Measurements from ENCODE around the gene FAM83G. TPM values are rescaled to one million over a fixed set of nuclear protein-coding genes. Genes with fewer than 3 reads are reported as not detected.

Gene FAM83G
- total RNA-seq, 1 donor from 2014 or later = 1.8 TPM

DNA sequence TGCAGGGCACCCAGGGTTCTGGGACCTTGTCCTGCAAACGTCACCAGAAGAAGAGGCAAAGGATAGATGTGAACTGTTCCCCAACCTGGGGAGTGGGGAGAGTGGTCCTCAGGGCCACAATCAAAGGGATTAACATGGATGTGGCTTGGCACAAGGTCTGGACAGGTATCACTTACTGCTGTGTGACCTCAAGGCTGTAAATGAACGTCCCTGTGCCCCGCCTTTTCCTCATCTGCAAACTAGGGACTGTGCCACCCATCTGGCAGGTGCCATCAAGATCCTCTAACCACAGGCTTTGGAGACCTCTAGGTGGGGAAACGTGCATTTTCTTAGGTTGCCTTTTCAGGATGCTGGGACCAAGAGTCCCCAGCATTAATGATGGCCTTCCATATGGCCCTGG lies 27.5 kb downstream of the FAM83G start:
- no peak for DNase-seq (ENCODE audit: low spot score)
- intact Hi-C loops (cut with DNase I) = no loop called here
- no peak for ATAC-seq

DNA sequence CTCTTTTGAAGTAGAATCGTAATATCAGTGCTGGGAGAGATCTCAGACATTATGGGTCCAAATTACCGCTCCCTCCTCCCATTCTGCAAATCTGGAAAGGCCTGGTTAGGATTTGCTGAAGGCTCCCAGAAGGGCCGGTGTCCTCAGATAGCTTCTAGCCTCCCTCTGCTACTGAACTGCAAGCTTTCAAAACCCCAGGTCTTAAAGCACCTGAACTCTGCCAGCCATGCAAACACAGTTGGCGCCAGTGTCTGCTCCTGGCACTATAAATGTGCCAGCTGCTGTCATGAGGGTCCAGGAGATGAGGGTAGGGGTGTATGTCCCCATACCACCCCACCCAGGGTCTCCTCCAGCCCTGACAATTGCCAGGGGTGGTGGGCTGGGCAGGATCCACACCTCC lies 28.4 kb downstream of the FAM83G start:
- intact Hi-C loops (cut with DNase I) = no loop called here
- no peak for ATAC-seq
- DNase-seq (ENCODE audit: low spot score) = no peak

DNA sequence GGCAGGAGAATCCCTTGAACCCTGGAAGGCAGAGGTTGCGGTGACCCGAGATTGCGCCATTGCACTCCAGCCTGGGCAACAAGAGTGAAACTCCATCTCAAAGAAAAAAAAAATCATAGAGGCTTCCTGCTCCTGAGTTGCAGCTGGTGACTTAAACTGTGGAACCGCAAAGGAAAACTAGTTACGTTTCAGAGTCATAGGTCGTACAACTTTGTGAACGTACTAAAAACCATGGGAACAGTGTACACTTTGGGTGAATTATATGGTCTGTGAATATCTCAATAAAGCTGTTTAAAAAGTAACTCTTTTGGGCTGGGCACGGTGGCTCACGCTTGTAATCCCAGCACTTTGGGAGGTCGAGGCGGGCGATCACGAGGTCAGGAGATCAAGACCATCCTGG lies 29.0 kb downstream of the FAM83G start:
- ATAC-seq (no peak), DNase-seq (ENCODE audit: low spot score) (no peak)
- intact Hi-C loops (cut with DNase I) = no loop called here

DNA sequence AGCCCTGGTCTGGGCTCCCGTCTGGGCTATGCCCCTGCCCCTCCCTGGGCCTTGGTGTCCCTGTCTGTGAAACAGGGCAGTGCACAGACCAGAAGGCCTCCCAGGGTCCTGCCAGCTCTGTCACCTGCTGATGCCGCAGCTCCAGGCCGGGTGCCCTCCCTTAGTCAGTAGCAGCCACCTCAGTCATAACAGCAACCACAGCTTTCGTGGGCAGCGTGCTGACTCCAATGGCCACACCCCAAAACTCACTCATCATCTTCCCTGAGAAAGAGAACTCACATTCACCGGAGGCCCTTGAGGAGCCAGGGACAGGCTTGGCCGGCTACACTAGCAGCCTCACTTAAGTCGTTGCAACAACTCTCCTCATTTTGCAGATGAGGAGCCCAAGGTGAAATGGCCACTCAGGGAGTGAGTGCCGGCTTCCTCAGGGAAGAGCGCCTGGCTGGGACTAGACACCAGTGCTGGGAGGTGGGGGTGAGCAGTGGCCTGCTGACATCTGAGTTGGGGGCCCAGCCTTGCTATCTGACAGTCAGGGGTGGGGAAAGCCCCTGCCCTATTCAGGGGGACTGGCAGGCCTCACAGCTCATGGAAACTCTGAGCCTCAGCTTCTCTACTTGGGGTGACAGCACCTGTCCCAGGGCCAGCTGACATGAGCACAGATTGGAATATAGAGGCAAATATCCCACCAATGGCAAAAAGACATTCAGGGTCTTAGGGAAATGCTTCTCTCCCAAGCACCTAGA lies 30.0 kb downstream of the FAM83G start:
- no peak for DNase-seq (ENCODE audit: low spot score)
- no peak for ATAC-seq
- intact Hi-C loops (cut with DNase I) = no loop called here

DNA sequence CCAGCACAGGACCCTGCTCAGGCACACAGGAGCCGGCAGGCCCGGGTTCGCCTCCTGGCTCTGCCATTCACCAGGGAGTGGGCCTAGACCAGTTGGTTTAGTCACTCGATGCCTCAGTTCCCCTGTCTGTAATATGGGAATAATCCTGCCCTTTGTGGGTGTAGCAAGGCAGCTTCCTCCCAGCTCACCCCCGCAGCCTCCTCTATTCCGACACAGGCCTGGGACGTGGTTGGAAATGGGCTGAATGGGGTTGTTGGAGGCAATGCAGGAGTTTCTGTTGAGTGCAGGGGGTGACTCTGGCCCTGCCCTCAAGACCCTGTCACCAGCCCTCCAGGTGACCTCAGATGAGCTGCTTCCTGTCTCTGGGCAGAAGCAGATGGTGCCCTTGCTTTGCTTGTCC lies 32.8 kb downstream of the FAM83G start:
- ATAC-seq (no peak), DNase-seq (ENCODE audit: low spot score) (no peak)
- intact Hi-C loops (cut with DNase I) = no loop called here

DNA sequence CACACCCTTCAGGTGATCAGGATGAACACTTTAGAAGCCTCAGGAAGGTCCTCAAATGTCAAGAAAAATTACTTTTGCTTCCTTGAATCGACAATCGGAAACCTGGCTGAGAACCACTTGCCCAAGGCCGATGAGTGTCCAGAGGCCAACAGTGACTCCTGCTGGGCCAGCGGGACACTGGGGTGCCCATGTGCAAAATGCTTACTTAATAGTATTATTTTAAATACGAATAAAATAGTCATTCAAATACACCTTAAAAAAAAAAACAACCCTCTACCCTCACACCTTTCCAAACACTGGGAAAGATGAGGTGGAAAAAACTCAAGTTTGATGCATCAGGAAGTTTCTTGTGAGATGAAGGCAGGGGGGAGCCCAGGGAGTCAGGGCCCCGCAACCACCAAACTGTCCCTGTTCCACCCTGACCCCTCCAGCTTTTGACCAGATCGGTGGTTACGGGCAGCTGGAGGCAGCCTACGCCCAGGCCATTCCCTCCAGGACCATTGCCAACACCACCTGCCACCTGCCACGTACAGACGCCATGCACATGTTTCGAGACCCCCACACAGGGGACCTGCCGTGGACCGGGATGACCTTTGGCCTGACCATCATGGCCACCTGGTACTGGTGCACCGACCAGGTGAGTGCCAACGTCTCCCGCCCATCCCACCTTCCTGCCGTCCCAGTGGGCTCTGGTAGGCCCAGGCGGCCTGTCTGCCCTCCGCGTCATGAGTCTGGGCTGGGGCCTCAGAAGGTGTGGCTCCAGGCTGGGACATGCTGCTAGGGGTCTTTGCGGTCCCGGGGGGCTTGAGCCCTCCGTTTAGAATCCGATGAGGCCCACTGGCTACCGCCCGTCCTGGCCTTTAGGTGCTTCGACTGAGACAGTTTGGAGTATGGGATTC lies 33.7 kb downstream of the FAM83G start:
- ATAC-seq (no peak), DNase-seq (ENCODE audit: low spot score) (no peak)
- intact Hi-C loops (cut with DNase I) = no loop called here

DNA sequence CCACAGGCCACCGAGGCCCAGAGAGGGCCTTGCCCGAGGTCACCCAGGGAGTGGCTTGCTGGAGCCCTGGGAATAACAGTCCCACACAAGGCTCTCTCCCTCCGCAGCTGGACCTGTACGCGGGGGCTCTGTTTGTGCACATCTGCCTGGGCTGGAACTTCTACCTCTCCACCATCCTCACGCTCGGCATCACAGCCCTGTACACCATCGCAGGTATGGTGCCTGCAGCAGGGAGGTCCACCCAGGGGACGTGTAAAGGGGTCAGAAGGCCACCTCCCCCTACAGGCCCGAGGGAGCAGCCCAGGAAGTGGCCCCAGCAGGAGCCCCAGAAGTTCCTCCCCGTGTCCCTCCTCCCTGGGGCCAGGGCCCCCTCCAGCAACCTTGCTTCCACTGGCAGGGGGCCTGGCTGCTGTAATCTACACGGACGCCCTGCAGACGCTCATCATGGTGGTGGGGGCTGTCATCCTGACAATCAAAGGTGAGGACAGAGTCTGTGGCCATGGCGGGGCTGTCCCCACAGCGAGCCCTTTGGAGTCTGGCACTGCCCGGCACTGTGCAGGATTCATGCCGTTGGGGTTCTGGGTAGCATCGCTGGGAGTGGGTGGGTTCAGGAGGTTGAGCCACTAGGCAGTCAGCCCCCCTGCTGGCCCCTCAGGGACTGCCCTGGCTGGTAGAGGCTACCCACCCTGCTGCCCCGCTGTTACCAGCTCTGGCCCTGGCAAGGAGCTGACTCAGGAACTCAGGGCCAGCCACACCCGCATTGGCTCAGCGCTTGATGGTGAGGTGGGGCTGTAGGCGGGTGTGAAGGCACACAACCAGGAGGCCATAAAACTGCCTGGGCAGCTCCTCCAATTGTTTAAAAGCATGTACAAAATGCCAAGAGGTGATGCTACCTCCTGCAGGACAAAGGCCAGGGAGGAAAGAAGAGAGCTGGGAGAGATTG lies 35.3 kb downstream of the FAM83G start:
- ATAC-seq (peak; percentile 49), DNase-seq (ENCODE audit: low spot score) (no peak)
- intact Hi-C loops (cut with DNase I) = no loop called here

DNA sequence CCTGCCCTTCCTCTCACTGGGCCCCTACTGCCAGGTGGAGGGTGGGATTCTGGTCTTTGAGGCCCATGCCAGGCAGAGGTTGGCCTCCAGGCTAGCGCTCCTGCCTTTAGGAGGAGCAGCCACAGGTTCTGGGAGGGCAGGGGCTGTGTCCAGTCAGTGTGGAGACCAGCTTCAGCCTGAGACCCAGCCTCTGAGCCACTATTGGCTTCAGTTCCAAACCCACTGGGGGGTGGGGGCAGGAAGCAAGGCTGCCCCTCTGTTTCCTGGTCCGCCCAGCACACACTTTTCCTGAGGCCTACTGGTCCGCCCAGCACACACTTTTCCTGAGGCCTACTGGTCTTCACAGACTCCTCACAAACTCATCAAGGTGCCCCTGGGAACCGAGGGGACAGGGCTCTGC lies 36.2 kb downstream of the FAM83G start:
- no peak for DNase-seq (ENCODE audit: low spot score)
- ATAC-seq = no peak
- intact Hi-C loops (cut with DNase I) = no loop called here

DNA sequence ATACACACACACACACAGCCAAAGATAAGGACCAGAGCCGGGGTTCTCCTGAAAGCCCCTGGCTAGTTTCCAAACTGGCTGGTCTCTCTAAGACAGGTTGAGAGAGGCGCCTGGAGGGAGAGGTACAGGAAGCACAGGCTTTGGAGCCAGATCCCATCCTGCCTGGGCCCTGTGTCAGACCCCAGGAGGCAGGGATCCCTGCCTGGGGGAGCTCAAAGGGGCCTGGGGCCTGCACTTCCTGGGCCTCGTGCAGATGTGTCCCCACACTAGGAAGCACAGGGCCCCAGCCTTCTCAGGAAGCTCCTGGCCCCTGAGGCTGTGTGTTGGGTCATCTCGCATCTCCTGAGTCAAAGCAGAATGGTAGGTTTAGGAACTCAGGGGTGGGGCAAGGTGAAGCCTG lies 36.6 kb downstream of the FAM83G start:
- no peak for ATAC-seq
- intact Hi-C loops (cut with DNase I) = no loop called here
- DNase-seq (ENCODE audit: low spot score) = no peak

DNA sequence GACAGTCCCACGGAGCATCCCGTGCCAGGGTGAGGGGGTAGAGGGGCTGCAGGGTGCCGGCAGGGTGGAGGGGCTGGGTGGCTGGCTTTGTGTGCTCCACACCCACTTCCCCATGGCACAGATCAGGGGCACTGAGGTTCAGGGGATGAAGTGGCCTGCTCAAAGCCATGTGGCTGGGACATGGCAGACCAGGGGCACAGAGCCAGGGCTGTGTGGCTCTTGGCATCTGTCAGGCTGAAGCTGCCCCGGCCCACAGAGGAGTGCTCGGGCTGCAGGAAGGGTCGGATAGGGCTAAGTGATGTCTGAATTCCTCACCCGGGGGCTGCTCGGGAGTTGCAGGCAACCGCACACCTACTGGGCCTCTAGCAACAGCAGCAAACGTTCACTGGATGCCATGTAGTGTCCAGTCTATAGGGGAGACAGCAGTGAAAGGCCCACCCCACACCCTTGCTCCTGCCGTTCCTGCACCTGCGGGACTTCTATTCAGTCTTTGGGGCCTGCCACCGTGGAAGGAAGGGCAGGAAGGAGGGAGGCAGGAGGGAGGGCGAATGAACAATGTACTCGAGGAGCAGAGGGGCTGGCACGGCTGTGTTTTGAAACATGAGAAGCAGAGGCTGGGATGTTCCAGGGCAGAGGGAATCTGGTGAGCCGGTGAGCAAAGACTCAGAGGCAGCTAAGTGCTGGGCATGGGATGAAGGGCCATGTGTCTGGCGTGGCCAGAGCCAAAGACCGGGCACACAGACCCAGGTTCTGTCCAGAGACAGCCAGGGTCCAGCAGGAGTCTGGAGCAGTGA lies 37.5 kb downstream of the FAM83G start:
- intact Hi-C loops (cut with DNase I) = no loop called here
- no peak for DNase-seq (ENCODE audit: low spot score)
- ATAC-seq = no peak

DNA sequence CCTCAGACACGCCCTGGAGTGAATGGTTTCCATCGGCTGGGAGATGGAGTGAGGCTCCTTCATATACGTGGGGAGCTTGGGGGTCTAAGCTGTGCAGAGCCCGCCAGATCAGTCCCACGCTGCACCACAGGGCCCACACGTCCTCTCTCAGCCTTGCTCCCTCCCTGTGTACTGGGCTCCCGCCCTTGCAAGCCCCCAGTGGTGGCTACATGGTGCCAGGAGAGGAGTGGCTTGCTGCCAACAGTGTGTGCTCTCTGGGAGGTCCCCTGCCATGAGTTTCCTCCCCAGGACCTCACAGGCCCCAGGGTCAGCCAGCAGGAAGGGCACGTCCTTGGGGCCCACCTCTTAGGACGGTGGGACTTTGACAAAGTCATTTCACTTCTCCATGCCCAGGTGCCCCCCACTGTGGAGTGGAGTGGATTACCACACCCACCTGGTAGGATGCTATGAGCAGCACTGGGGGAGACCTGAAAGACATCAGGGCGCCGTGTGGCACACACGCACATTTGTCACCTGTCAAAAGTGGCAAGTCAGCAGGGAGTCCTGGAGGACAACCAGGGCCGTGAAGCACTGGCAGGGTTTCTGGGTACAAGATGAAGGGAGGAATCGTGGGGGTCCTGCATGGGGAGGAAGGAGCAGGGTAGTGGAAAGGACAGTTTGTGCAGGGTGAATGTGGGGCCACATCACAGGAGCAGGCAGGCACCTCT lies 38.9 kb downstream of the FAM83G start:
- ATAC-seq (no peak), DNase-seq (ENCODE audit: low spot score) (no peak)
- intact Hi-C loops (cut with DNase I) = no loop called here

DNA sequence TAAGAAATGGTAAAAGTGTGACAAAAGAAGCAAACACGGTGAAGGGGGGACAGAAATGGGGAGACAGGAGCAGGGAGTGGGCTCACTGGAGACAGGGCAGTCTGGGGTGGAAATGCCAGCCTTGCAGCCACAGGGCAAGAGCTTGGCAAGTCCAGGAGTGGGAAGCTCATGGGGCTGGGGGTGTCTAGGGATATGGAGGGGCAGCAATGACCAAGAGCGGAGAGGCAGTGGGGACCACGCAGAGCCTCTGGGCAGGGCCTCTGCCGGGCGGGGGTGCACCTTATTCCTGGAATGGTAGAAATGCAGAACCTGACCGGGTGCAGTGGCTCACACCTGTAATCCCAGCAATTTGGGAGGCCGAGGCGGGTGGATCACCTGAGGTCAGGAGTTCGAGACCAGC lies 40.0 kb downstream of the FAM83G start:
- ATAC-seq (no peak), DNase-seq (ENCODE audit: low spot score) (no peak)
- intact Hi-C loops (cut with DNase I) = no loop called here

DNA sequence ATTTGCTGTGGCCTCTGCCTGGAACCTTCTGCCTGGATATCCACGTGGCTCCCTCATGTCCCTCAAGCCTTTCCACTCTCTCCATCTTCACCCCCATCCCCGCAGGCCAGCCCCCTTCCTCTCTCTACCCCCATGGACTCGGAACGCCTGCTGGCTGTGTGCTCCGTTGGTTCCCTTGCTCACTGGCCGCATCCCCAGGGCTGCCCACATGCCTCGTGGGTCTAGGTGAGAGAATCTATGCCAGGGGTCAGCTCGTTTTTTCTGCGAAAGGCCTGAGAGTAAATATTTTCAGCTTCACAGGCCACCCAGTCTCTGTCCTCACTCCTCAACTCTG lies 40.6 kb downstream of the FAM83G start:
- intact Hi-C loops (cut with DNase I) = no loop called here
- ATAC-seq (no peak), DNase-seq (ENCODE audit: low spot score) (no peak)

DNA sequence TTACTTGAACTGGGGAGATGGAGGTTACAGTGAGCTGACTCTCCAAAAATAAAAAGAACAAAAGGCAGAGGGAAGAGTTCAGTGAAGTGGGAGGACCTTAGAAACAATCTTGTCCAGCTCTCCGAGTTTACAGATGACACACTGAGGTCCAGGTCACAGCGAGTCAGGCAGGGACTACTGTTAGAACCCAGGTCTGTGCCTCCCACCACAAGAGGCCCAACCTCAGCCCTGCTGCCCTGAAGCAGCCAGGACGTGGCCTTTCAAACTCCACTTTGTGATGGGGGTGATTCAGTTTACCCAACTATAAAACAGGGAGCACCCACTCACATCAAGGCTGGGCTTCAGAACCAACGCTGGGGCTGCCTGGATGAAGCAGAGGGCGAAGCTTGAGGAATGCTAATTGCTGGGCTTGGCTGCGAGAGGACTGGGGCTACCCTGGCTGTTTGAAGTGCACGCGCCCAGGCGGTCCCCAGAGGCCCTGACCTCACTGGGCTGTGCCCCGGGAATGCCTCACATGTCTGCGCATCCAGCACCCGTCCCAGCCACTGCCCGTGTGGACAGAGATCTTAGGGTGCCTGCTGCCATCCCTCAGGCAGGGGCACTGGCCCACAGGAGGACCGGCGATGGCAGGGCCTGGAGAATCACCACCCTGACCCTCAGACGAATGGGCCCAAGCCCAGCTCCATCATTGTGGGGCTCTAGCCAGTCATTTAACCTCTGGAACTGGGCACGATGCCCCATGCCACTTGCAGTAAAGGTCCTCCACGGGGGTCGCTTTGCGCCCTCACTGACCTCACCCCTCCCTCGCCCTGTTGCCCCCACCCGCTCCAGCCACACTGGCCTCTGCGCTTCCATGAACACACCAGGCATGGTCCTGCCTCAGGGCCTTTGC lies 41.2 kb downstream of the FAM83G start:
- DNase-seq (ENCODE audit: low spot score) (no peak), ATAC-seq (no peak)
- intact Hi-C loops (cut with DNase I) = no loop called here

DNA sequence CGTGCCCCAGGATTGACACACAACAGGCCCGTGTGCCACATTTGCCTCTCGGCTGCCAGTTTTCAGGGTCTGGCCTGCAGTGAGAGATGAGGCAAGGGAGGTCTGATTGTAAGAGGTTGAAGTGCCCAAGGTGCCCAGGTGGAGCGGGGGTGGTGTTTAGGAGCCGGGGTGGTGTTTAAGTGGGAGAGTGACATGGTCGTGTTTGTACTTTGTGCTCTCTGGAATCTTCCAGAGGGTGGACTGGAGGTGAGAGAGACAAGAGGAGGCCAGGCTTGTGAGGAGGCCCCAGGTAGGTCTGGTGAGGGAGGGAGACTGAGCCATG lies 42.1 kb downstream of the FAM83G start:
- DNase-seq (ENCODE audit: low spot score) (no peak), ATAC-seq (no peak)
- intact Hi-C loops (cut with DNase I) = no loop called here

DNA sequence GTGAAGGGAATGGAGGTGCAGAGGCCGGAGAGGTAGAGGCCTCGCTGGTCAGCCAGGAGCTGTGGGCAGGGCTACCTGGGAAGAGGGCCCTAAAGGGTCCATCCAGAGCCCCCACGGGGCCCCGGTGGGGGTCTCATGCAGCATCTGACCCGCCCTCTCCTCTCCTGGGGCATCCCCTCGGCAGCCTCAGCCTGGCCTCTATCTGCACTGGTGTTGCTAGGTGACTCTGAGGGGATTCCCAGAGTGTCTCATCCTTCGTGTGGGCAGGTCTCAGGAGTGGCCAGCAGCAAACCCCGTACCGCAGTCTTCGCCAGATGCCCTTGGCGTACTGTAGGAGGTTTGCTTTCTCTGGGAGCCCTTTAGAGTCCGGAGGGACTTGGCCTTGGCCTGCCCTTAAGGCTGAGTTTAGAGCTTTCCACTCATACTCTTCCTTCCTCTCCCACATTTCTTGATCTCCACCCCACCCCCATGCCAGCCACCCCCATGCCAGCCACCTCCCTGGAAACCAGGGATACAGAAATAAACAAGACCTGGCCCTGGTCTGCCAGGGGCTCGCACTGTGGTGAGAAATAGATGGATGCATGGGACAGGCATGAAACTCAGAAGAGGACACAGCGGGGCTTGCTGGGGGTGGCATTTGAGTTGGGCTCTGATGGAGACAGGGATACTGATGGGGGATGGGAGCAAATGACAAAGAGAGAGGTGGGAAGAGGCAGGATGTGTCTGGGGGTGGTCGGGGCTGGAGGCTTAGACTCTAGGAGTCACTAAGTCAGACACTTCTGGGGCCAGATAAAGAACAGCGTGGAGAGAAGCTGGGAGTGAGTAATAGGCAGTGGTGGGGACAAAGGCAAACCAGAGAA lies 42.7 kb downstream of the FAM83G start:
- ATAC-seq (no peak), DNase-seq (ENCODE audit: low spot score) (no peak)
- intact Hi-C loops (cut with DNase I) = no loop called here

All from sciatic nerve (tissue), 2 donors.